ENCODE data around the gene SEC11A.
"Not testable (repeated sequence)": the region's sequence is repeated elsewhere in the genome, so short reads cannot be mapped to it uniquely, and the experiment has no call there.

Gene SEC11A

GRCh38 chr15:84681831-84682230 is 34.1 kb downstream of the SEC11A start:
- peak; percentile 52 for DNase-seq (ENCODE audit: low spot score)

GRCh38 chr15:84671211-84671610 is 44.7 kb downstream of the SEC11A start:
- no peak for DNase-seq (ENCODE audit: low spot score)

- no peak for DNase-seq (ENCODE audit: low spot score)
Observed at GRCh38 chr15:84669726-84670125, 46.2 kb downstream of the SEC11A start.

- no peak for DNase-seq (ENCODE audit: low spot score)
Observed at GRCh38 chr15:84668221-84668982, 47.5 kb downstream of the SEC11A start.

GRCh38 chr15:84666373-84666772 is 49.6 kb downstream of the SEC11A start:
- DNase-seq (ENCODE audit: low spot score), result no peak

- DNase-seq (ENCODE audit: low spot score), result no peak
Observed at GRCh38 chr15:84661001-84661400, 54.9 kb downstream of the SEC11A start.

- DNase-seq (ENCODE audit: low spot score), result no peak
Observed at GRCh38 chr15:84659904-84660781, 55.8 kb downstream of the SEC11A start.

- DNase-seq (ENCODE audit: low spot score), result no peak
Observed at GRCh38 chr15:84658788-84659411, 57.0 kb downstream of the SEC11A start.

GRCh38 chr15:84658080-84658787 is 57.7 kb downstream of the SEC11A start, which contains the start of gene NMB:
TSS of gene NMB (minus strand) at chr15:84658199. CDS start at chr15:84658152, 47 bp downstream.
- peak; percentile 85 for DNase-seq (ENCODE audit: low spot score)

- DNase-seq (ENCODE audit: low spot score), result no peak
Observed at GRCh38 chr15:84657748-84658079, 58.2 kb downstream of the SEC11A start.

- DNase-seq (ENCODE audit: low spot score), result no peak
Observed at GRCh38 chr15:84656972-84657371, 59.0 kb downstream of the SEC11A start.

- DNase-seq (ENCODE audit: low spot score), result peak; percentile 83
Observed at GRCh38 chr15:84654689-84655453, 61.1 kb downstream of the SEC11A start.

- peak; percentile 96 for DNase-seq (ENCODE audit: low spot score)
Observed at GRCh38 chr15:84653910-84654688, 61.8 kb downstream of the SEC11A start, which contains the start of gene WDR73. TSS of gene WDR73 (minus strand) at chr15:84654283. CDS start at chr15:84654274, 9 bp downstream.

GRCh38 chr15:84653584-84653909 is 62.4 kb downstream of the SEC11A start:
- no peak for DNase-seq (ENCODE audit: low spot score)

GRCh38 chr15:84649706-84650105 is 66.2 kb downstream of the SEC11A start:
- no peak for DNase-seq (ENCODE audit: low spot score)

GRCh38 chr15:84648539-84648938 is 67.4 kb downstream of the SEC11A start:
- DNase-seq (ENCODE audit: low spot score), result no peak

- no peak for DNase-seq (ENCODE audit: low spot score)
Observed at GRCh38 chr15:84647726-84648125, 68.2 kb downstream of the SEC11A start.

GRCh38 chr15:84645997-84646396 is 69.9 kb downstream of the SEC11A start:
- DNase-seq (ENCODE audit: low spot score), result no peak

GRCh38 chr15:84645496-84645895 is 70.4 kb downstream of the SEC11A start:
- no peak for DNase-seq (ENCODE audit: low spot score)

- DNase-seq (ENCODE audit: low spot score), result no peak
Observed at GRCh38 chr15:84643838-84644237, 72.1 kb downstream of the SEC11A start.

GRCh38 chr15:84642640-84643039 is 73.3 kb downstream of the SEC11A start:
- DNase-seq (ENCODE audit: low spot score), result not testable (repeated sequence)

Data from activated CD4-positive, alpha-beta T cell treated with anti-CD3 and anti-CD28 coated beads, Interleukin-2, Interleukin-4, amounts not matched to agents 100 ng/mL and 50 ng/mL, durations not matched to agents 16 hours and 8 hours (primary cell).